ENCODE measurements around the gene ASF1B.

Gene ASF1B

GRCh38 chr19:14089412-14089661 lies 47.1 kb downstream of the ASF1B start:
- no peak for TF ChIP-seq ZFX (IDR thresholded peaks at IDR 0.05)
- TF ChIP-seq, protein P1, sequence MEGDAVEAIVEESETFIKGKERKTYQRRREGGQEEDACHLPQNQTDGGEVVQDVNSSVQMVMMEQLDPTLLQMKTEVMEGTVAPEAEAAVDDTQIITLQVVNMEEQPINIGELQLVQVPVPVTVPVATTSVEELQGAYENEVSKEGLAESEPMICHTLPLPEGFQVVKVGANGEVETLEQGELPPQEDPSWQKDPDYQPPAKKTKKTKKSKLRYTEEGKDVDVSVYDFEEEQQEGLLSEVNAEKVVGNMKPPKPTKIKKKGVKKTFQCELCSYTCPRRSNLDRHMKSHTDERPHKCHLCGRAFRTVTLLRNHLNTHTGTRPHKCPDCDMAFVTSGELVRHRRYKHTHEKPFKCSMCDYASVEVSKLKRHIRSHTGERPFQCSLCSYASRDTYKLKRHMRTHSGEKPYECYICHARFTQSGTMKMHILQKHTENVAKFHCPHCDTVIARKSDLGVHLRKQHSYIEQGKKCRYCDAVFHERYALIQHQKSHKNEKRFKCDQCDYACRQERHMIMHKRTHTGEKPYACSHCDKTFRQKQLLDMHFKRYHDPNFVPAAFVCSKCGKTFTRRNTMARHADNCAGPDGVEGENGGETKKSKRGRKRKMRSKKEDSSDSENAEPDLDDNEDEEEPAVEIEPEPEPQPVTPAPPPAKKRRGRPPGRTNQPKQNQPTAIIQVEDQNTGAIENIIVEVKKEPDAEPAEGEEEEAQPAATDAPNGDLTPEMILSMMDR (conservative IDR thresholded peaks at IDR 0.05): no peak
- peak overlapping the region; percentile 93 for H3K27ac ChIP-seq

- TF ChIP-seq, protein P1 (conservative IDR thresholded peaks at IDR 0.05): no peak
- no peak for TF ChIP-seq ZFX (IDR thresholded peaks at IDR 0.05)
- H3K27ac ChIP-seq: no peak overlapping the region
Observed at GRCh38 chr19:14088634-14089411, 47.6 kb downstream of the ASF1B start.

- H3K27ac ChIP-seq: no peak overlapping the region
- TF ChIP-seq, protein P1 (conservative IDR thresholded peaks at IDR 0.05): no peak
- no peak for TF ChIP-seq ZFX (IDR thresholded peaks at IDR 0.05)
Observed at GRCh38 chr19:14086098-14086497, 50.3 kb downstream of the ASF1B start.

DNA sequence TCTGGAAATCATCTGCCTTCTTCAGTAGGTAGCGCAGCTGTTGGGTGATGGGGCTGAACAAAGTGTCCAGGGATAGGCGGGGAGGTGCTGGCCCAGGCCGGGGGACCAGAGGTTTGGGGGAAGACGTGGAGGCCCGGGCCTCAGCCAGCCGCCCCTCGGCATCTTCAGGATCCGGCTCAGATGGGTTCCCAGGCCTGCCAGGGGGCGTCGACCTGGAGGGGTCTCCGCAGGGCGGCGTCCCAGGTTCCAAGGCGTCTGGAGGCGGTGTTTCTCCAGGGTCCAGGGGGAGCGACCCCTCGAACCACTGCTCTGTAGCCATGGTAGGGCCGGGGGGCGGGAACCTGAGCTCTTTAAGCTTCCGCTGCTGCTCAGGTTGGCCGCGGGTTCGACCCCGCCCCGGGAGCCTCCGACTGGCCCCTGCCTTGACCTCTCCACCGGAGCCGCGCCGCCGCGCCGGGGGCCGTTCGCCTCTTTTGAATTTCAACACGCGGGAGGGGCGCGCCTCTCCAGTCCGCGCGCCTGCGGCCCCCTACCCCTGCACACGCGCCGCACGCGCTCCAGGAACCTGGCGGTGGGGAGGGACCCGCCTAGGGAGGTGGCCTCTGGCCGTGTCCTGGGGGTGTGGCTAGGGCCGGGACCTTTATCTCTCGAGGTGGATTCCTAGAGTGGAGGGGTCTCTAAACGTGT lies 50.9 kb downstream of the ASF1B start, which contains the start of gene C19orf67:
Gene C19orf67 (minus strand): TSS at position 475 of the 687 bp plus-strand sequence. CDS start 156 bp downstream, at position 319.
- TF ChIP-seq, protein P1 (conservative IDR thresholded peaks at IDR 0.05): no peak
- no peak for TF ChIP-seq ZFX (IDR thresholded peaks at IDR 0.05)
- no peak within 1 kb of the TSS for H3K27ac ChIP-seq

DNA sequence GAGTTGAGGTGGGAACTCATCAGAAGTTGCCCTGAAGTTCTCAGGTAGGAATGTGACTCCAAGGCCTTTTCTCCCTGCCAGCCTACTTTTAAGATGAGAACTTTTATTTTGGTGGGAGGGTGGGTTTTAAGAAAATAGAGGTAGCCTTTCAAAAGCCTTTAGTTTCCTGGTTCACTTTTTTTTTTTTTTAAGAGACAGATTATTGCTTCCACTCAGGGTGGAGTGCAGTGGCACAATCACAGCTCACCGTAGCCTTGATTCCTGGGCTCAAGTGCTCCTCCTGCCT lies 53.8 kb downstream of the ASF1B start:
- no peak overlapping the region; the same call in 1 of the 2 replicates for H3K27ac ChIP-seq
- TF ChIP-seq, protein P1 (conservative IDR thresholded peaks at IDR 0.05): no peak
- no peak for TF ChIP-seq ZFX (IDR thresholded peaks at IDR 0.05)

GRCh38 chr19:14081797-14082674 lies 54.4 kb downstream of the ASF1B start:
- peak overlapping the region; percentile 86 for H3K27ac ChIP-seq
- TF ChIP-seq, protein P1 (conservative IDR thresholded peaks at IDR 0.05): no peak
- 0 out of 2 replicates have a peak, but pooled peaks have one; percentile 3 for TF ChIP-seq ZFX (IDR thresholded peaks at IDR 0.05)
